Measurements from ENCODE around the gene PWWP2B. TPM values are rescaled to one million over a fixed set of nuclear protein-coding genes. Genes with fewer than 3 reads are reported as not detected.

The PWWP2B gene
- total and polyA plus RNA-seq, 2 of the 8 experiments (the other 6 are each of a cell fraction or from before 2014, with no cell fraction given) = 5.3 to 10.8 TPM

GRCh38 chr10:132448248-132448731 is 51.3 kb downstream of the PWWP2B start:
- Histone ChIP-seq H3K79me1 (ENCODE audit: low read depth, low read length) (no peaks in the 10 kb centered on the region), H3K9me3 (ENCODE audit: insufficient read depth in 2 of 2, low read depth in 1 of 2, low read length in 1 of 2) (no peaks in the 10 kb centered on the region), H2BK15ac (ENCODE audit: low read length) (0 out of 2 replicates have a peak overlapping the region, but pooled peaks have one; percentile 72), H2BK20ac (ENCODE audit: low read length) (no peak overlapping the region), H2BK120ac (replicated peaks; ENCODE audit: low read depth, low read length) (no peak overlapping the region), H3K56ac (replicated peaks; ENCODE audit: insufficient read length, low read depth, low read length) (no peak overlapping the region), H3K27ac (ENCODE audit: low read depth, low read length) (no peak overlapping the region), H3K79me2 (ENCODE audit: control insufficient read depth in 1 of 2, insufficient read depth in 2 of 2, low read length in 2 of 2) (no peaks in the 10 kb centered on the region), H4K8ac (ENCODE audit: extremely low read depth, insufficient read depth, low read length) (0 out of 2 replicates have a peak overlapping the region, but pooled peaks have one; percentile 42), H4K5ac (ENCODE audit: insufficient read length, low read depth, low read length) (no peak overlapping the region), H3K36me3 (ENCODE audit: control insufficient read depth in 2 of 4, insufficient read depth in 4 of 4, low read length in 3 of 4) (no peaks in the 10 kb centered on the region), H3K9ac (replicated peaks in 1 of 4; ENCODE audit: extremely low read depth in 1 of 4, low read depth in 3 of 4, low read length in 3 of 4) (no peak overlapping the region), H3K14ac (ENCODE audit: insufficient read length) (no peak overlapping the region), H2BK5ac (ENCODE audit: low read depth, low read length) (peak overlapping the region; percentile 82; the same call in 1 of the 2 replicates), H3K4me2 (ENCODE audit: insufficient read depth in 1 of 2, low read depth in 2 of 2, low read length in 2 of 2) (no peak overlapping the region), H3K18ac (ENCODE audit: extremely low read depth, low read length) (peak overlapping the region; percentile 83; the same call in 1 of the 2 replicates), H2AK5ac (ENCODE audit: low read depth, low read length) (no peak overlapping the region), H3K23ac (ENCODE audit: insufficient read length) (no peak overlapping the region), H2BK12ac (ENCODE audit: low read depth, low read length) (no peak overlapping the region), H4K20me1 (replicated peaks in 1 of 2; ENCODE audit: control insufficient read depth in 1 of 2, insufficient read depth in 2 of 2, low read length in 2 of 2) (no peaks in the 10 kb centered on the region), H3K23me2 (ENCODE audit: low read depth, low read length) (no peaks in the 10 kb centered on the region), H3K4me3 (ENCODE audit: extremely low read depth in 1 of 4, insufficient read depth in 2 of 4, low read depth in 3 of 4, low read length in 4 of 4) (no peak overlapping the region; a peak in 1 of 8 replicates), H3K4ac (replicated peaks; ENCODE audit: insufficient read length, low read depth, low read length) (no peak overlapping the region), H4K91ac (replicated peaks; ENCODE audit: insufficient read length, low read length) (no peak overlapping the region), H3K4me1 (replicated peaks in 1 of 4; ENCODE audit: control insufficient read depth in 3 of 4, insufficient read depth in 4 of 4, low read length in 3 of 4) (peaks cover 3 to 42% (median 28%) of the 10 kb centered on the region in 4 experiments), H3K27me3 (replicated peaks in 1 of 4; ENCODE audit: control insufficient read depth in 3 of 4, extremely low read depth in 1 of 4, insufficient read depth in 3 of 4, low read length in 3 of 4) (no peaks in the 10 kb centered on the region), H2AFZ (ENCODE audit: low read length) (no peak overlapping the region)
- DNase-seq (ENCODE audit: low read depth in 1 of 2, low spot score in 2 of 2) (no peak), FAIRE-seq (no peak)
- ChIA-PET POLR2A (ENCODE audit: partially characterized antibody) (interaction anchor here (1.0 to 1.1 kb wide), 2 partner anchors 9 to 45 kb away, joined by 3 read pairs; no protein-coding TSS in a partner anchor), CTCF (ENCODE audit: partially characterized antibody) (interaction anchor here (0.6 kb wide), 2 partner anchors 87 to 1037 kb away, joined by 3 read pairs; no protein-coding TSS in a partner anchor)
- 69% methylated on average over 8 of the region's 15 CpGs; no CpG with 5 or more reads in 1 of the 2 experiments for WGBS, 2 experiments (ENCODE audit: extremely low coverage in 1 of 2, insufficient coverage in 1 of 2, insufficient read length in 1 of 2, insufficient replicate concordance in 2 of 2, low coverage in 1 of 2, low lambda C conversion rate in 2 of 2, missing lambda C conversion rate in 1 of 2)
- TF ChIP-seq BCL11A (IDR thresholded peaks at IDR 0.05; ENCODE audit: low read depth in 2 of 2, low read length in 2 of 2) (no peak), SP2 (IDR thresholded peaks at IDR 0.05; ENCODE audit: low read length) (no peak), MAX (IDR thresholded peaks at IDR 0.05) (no peak), MAFK (IDR thresholded peaks at IDR 0.05; ENCODE audit: low read depth, low read length) (no peak), JUND (IDR thresholded peaks at IDR 0.05; ENCODE audit: low read length) (no peak), CHD1 (IDR thresholded peaks at IDR 0.05; ENCODE audit: low read depth, low read length) (no peak), RNF2 (IDR thresholded peaks at IDR 0.05; ENCODE audit: borderline replicate concordance, low read depth, low read length, missing control alignments, poor library complexity, severe bottlenecking) (no peak), CREB1 (IDR thresholded peaks at IDR 0.05) (no peak), CTCF (IDR thresholded peaks at IDR 0.05; ENCODE audit: control extremely low read depth in 1 of 3, insufficient read depth in 1 of 3, low read depth in 1 of 3, low read length in 3 of 3) (no peak), GABPA (IDR thresholded peaks at IDR 0.05; ENCODE audit: borderline replicate concordance, insufficient read depth, low read length) (no peak), TCF12 (IDR thresholded peaks at IDR 0.05; ENCODE audit: low read depth, low read length) (no peak)

Data from H1 (cell line).